Measurements from ENCODE around the gene SLCO4A1. TPM values are rescaled to one million over a fixed set of nuclear protein-coding genes. Genes with fewer than 3 reads are reported as not detected.

Gene SLCO4A1
- total RNA-seq (2014; rRNA removed), result 161 and 162 TPM in 2 replicates
- percentile 97 among the genes with signal in this experiment for Bru-seq, nascent RNA
- BruChase-seq, experiment 1, labeled RNA remaining after a 6-hour chase, result percentile 98 among the genes with signal in this experiment
- percentile 98 among the genes with signal in this experiment for BruChase-seq, experiment 2, labeled RNA remaining after a 2-hour chase
- long read RNA-seq, transcript SLCO4A1-201 (12 exons, 2,776 nt), result minor isoform, 139 of 1,092 reads
- long read RNA-seq, transcript SLCO4A1-202 (11 exons, 2,665 nt), result major isoform, 339 of 1,092 reads
- long read RNA-seq, transcript SLCO4A1-206 (6 exons, 986 nt), result minor isoform, 16 of 1,092 reads
- long read RNA-seq, partial matches to known transcripts, result 337 of 1,092 reads
- long read RNA-seq, other reads (novel, unspliced or antisense), result 258 of 1,092 reads

DNA sequence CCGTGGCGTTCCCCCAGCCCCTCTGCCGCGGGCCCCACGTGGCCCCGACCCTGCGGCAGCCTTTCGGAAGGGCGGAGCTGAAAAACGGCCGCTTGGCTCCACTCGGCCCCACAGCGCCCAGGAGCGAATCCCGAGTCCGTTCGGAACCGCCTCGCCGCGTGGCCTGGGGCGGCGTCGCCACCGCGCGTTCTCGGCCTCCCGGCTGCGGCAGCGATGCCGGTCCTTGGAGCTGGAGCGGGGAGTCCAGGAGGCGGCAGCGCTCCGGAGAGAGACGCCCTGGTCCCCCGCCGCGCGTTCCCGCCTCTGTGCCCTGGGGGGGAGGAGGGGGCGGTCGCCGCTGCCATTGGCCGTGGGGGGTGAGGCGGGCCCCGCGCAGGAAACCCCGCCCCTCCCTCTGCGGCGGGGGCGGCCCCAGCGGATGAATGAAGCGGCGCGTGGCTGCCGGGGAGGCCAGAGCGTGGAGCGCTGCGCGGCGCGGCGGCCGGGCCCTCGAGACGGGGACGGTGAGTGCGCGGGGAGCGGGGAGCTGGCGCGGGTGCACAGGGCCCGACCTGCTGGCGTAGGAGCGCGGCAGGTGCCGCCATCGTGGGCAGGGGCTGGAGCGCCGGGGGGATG is at the start of gene SLCO4A1:
Gene SLCO4A1, plus strand, starts transcription at position 453 of the 615 bp plus-strand sequence. CDS start 13,952 bp downstream, outside the sequence.
- CTCF ChIA-PET, result interaction anchor here (0.8 to 1.2 kb wide), 4 partner anchors 14 to 152 kb away, joined by 3 to 6 read pairs (median 4); no protein-coding TSS in a partner anchor
- BruUV-seq (replicated peaks), result no TSS peak
- H3K27me3 ChIP-seq (ENCODE audit: low read length), result no peaks in the 10 kb centered on the region
- H3K9me3 ChIP-seq (ENCODE audit: low read length), result no peaks in the 10 kb centered on the region
- peak within 1 kb of the TSS; percentile 61 for H3K27ac ChIP-seq (ENCODE audit: low read length)
- DNase-seq (peak; percentile 89), ATAC-seq (peak; percentile 73)
- peaks cover 44% of the 10 kb centered on the region for H3K4me1 ChIP-seq (ENCODE audit: insufficient read depth, low read length)
- H3F3A ChIP-seq (ENCODE audit: low read length, unreplicated experiment), result no peaks in the 10 kb centered on the region
- intact Hi-C loops (cut with micrococcal nuclease), result loop anchor here (1.0 kb wide), 2 partner anchors 14 to 19 kb away; no protein-coding TSS in a partner anchor
- H3K9ac ChIP-seq (ENCODE audit: low read length), result peak within 1 kb of the TSS; percentile 91
- peaks cover 18% of the 10 kb centered on the region; the same call in 1 of the 2 replicates for H3K36me3 ChIP-seq (ENCODE audit: low read depth, low read length)
- peak within 1 kb of the TSS; percentile 80 for H2AFZ ChIP-seq (ENCODE audit: low read length)
- no peak for TF ChIP-seq EZH2phosphoT487 (IDR thresholded peaks at IDR 0.05; ENCODE audit: borderline replicate concordance, low read length)
- TF ChIP-seq CTCF (conservative IDR thresholded peaks at IDR 0.05; ENCODE audit: low read depth, low read length), result no peak
- no peak for TF ChIP-seq EZH2 (IDR thresholded peaks at IDR 0.05; ENCODE audit: low read length, unreplicated experiment)
- POLR2A ChIA-PET (ENCODE audit: unreplicated experiment), result interaction anchor here (0.6 to 1.4 kb wide), 3 partner anchors 13 to 198 kb away, joined by 3 to 9 read pairs (median 5); no protein-coding TSS in a partner anchor
- H3K4me3 ChIP-seq (ENCODE audit: low read length), result peak within 1 kb of the TSS; percentile 95
- H4K20me1 ChIP-seq (ENCODE audit: low read length), result peaks cover 44% of the 10 kb centered on the region
- peak within 1 kb of the TSS; percentile 89 for H3K4me2 ChIP-seq (ENCODE audit: low read length)
- H3K9me2 ChIP-seq (replicated peaks; ENCODE audit: low read length), result no peaks in the 10 kb centered on the region
- H3K79me2 ChIP-seq (ENCODE audit: low read length), result peaks cover 57% of the 10 kb centered on the region

DNA sequence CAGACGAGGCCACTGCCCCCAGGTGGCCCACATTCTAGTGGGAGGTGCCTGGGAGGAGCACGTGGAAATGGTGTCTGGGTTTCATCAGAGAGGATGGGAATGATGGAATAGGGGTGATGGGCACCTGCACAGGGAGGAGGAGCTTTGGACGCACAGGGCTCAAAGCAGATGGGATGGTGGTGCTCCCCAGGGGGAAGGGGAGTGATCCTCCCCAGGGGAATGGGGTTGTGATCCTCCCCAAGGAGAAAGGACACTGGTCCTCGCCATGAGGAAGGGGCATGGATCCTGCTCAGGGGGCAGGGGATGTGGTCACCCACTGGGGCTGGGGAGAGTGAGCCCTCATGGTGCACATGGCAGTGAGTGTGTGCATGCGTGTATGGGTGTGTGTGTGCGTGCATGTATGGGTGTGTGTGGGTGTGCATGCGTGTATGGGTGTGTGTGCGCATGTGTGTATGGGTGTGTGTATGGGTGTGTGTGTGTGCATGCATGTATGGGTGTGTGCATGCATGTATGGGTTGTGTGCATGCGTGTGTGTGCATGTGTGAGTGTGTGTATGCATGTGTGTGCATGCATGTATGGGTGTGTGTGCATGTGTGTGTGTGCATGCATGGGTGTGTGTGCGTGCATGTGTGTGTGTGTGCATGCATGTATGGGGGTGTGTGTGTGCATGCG is 49.7 kb upstream of the SLCO4A1 start:
- H4K20me1 ChIP-seq (ENCODE audit: low read length), result no peaks in the 10 kb centered on the region
- BruUV-seq (replicated peaks), result no TSS peak
- H3K4me1 ChIP-seq (ENCODE audit: insufficient read depth, low read length), result peaks cover 42% of the 10 kb centered on the region
- intact Hi-C loops (cut with micrococcal nuclease), result no loop called here
- no peaks in the 10 kb centered on the region for H3K79me2 ChIP-seq (ENCODE audit: low read length)
- no peaks in the 10 kb centered on the region for H3K9me3 ChIP-seq (ENCODE audit: low read length)
- no peak overlapping the region for H2AFZ ChIP-seq (ENCODE audit: low read length)
- no peaks in the 10 kb centered on the region for H3K9me2 ChIP-seq (replicated peaks; ENCODE audit: low read length)
- H3K27ac ChIP-seq (ENCODE audit: low read length), result no peak overlapping the region
- no peaks in the 10 kb centered on the region for H3F3A ChIP-seq (ENCODE audit: low read length, unreplicated experiment)
- ChIA-PET CTCF (interaction anchor here (0.8 kb wide), 1 partner anchor 10 kb away, joined by 3 read pairs; no protein-coding TSS in a partner anchor), POLR2A (ENCODE audit: unreplicated experiment) (no interaction called here)
- TF ChIP-seq EZH2 (IDR thresholded peaks at IDR 0.05; ENCODE audit: low read length, unreplicated experiment), result no peak
- TF ChIP-seq CTCF (conservative IDR thresholded peaks at IDR 0.05; ENCODE audit: low read depth, low read length), result no peak
- TF ChIP-seq EZH2phosphoT487 (IDR thresholded peaks at IDR 0.05; ENCODE audit: borderline replicate concordance, low read length), result no peak
- H3K9ac ChIP-seq (ENCODE audit: low read length), result no peak overlapping the region
- ATAC-seq (no peak), DNase-seq (no peak)
- H3K36me3 ChIP-seq (ENCODE audit: low read depth, low read length), result no peaks in the 10 kb centered on the region
- H3K4me3 ChIP-seq (ENCODE audit: low read length), result no peak overlapping the region
- H3K27me3 ChIP-seq (ENCODE audit: low read length), result no peaks in the 10 kb centered on the region
- H3K4me2 ChIP-seq (ENCODE audit: low read length), result no peak overlapping the region
